Measurements from ENCODE around the gene WEE2. TPM values are rescaled to one million over a fixed set of nuclear protein-coding genes. Genes with fewer than 3 reads are reported as not detected.

The WEE2 gene
- total RNA-seq, 1 experiment from 2014 or later = 0.04 TPM

DNA sequence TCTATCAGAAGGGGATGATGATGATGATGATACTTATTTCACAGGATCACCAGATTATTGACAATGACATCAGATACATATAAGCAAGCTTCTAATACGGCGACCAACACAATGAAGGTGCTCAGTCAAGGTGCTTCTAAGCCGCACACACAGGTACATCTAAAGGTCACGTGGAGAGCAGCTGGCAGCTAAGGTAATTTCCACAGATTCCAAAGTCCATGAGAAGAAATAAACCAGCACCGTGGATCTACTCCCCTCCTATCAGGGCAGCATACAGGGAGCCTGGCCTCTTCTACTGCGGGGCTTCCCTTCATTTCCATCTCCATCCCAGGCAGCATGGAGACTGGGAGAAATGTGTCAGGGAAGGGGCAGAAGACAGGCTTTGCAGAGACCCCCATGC lies 43.7 kb upstream of the WEE2 start:
- Mint-ChIP-seq H3K4me3 (no peak overlapping the region), H3K9me3 (no peaks in the 10 kb centered on the region), H3K4me1 (no peaks in the 10 kb centered on the region), H3K27me3 (ENCODE audit: low read depth) (no peaks in the 10 kb centered on the region), H3K36me3 (peaks cover 35% of the 10 kb centered on the region), H3K27ac (no peak overlapping the region; the same call in 1 of the 2 replicates)
- TF ChIP-seq JAZF1 (CRISPR knock-in tag; IDR thresholded peaks at IDR 0.05) (no peak), HMGA2 (CRISPR knock-in tag; IDR thresholded peaks at IDR 0.05) (no peak), ZNF138 (CRISPR knock-in tag; conservative IDR thresholded peaks at IDR 0.05) (no peak), ZNF232 (CRISPR knock-in tag; IDR thresholded peaks at IDR 0.05) (no peak), NFYB (CRISPR knock-in tag; conservative IDR thresholded peaks at IDR 0.05; ENCODE audit: low read depth) (no peak), GABPB1 (CRISPR knock-in tag; IDR thresholded peaks at IDR 0.05) (no peak), SMAD4 (CRISPR knock-in tag; IDR thresholded peaks at IDR 0.05) (no peak), SOX15 (CRISPR knock-in tag; IDR thresholded peaks at IDR 0.05) (no peak)
- TF ChIP-seq, protein P1, sequence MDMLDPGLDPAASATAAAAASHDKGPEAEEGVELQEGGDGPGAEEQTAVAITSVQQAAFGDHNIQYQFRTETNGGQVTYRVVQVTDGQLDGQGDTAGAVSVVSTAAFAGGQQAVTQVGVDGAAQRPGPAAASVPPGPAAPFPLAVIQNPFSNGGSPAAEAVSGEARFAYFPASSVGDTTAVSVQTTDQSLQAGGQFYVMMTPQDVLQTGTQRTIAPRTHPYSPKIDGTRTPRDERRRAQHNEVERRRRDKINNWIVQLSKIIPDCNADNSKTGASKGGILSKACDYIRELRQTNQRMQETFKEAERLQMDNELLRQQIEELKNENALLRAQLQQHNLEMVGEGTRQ (CRISPR knock-in tag; IDR thresholded peaks at IDR 0.05) = no peak
- TF ChIP-seq, protein P2, sequence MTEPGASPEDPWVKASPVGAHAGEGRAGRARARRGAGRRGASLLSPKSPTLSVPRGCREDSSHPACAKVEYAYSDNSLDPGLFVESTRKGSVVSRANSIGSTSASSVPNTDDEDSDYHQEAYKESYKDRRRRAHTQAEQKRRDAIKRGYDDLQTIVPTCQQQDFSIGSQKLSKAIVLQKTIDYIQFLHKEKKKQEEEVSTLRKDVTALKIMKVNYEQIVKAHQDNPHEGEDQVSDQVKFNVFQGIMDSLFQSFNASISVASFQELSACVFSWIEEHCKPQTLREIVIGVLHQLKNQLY (CRISPR knock-in tag; IDR thresholded peaks at IDR 0.05) = no peak
- TF ChIP-seq, protein P3, sequence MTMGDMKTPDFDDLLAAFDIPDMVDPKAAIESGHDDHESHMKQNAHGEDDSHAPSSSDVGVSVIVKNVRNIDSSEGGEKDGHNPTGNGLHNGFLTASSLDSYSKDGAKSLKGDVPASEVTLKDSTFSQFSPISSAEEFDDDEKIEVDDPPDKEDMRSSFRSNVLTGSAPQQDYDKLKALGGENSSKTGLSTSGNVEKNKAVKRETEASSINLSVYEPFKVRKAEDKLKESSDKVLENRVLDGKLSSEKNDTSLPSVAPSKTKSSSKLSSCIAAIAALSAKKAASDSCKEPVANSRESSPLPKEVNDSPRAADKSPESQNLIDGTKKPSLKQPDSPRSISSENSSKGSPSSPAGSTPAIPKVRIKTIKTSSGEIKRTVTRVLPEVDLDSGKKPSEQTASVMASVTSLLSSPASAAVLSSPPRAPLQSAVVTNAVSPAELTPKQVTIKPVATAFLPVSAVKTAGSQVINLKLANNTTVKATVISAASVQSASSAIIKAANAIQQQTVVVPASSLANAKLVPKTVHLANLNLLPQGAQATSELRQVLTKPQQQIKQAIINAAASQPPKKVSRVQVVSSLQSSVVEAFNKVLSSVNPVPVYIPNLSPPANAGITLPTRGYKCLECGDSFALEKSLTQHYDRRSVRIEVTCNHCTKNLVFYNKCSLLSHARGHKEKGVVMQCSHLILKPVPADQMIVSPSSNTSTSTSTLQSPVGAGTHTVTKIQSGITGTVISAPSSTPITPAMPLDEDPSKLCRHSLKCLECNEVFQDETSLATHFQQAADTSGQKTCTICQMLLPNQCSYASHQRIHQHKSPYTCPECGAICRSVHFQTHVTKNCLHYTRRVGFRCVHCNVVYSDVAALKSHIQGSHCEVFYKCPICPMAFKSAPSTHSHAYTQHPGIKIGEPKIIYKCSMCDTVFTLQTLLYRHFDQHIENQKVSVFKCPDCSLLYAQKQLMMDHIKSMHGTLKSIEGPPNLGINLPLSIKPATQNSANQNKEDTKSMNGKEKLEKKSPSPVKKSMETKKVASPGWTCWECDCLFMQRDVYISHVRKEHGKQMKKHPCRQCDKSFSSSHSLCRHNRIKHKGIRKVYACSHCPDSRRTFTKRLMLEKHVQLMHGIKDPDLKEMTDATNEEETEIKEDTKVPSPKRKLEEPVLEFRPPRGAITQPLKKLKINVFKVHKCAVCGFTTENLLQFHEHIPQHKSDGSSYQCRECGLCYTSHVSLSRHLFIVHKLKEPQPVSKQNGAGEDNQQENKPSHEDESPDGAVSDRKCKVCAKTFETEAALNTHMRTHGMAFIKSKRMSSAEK (CRISPR knock-in tag; IDR thresholded peaks at IDR 0.05; ENCODE audit: borderline replicate concordance) = no peak
- TF ChIP-seq, protein P4, sequence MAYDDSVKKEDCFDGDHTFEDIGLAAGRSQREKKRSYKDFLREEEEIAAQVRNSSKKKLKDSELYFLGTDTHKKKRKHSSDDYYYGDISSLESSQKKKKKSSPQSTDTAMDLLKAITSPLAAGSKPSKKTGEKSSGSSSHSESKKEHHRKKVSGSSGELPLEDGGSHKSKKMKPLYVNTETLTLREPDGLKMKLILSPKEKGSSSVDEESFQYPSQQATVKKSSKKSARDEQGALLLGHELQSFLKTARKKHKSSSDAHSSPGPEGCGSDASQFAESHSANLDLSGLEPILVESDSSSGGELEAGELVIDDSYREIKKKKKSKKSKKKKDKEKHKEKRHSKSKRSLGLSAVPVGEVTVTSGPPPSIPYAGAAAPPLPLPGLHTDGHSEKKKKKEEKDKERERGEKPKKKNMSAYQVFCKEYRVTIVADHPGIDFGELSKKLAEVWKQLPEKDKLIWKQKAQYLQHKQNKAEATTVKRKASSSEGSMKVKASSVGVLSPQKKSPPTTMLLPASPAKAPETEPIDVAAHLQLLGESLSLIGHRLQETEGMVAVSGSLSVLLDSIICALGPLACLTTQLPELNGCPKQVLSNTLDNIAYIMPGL (CRISPR knock-in tag; IDR thresholded peaks at IDR 0.05) = no peak
- ChIA-PET POLR2A (no interaction called here), CTCF (interaction anchor here (1.4 kb wide), 1 partner anchor 10 kb away, joined by 3 read pairs; no protein-coding TSS in a partner anchor)
- DNase-seq (ENCODE audit: low spot score) (no peak), ATAC-seq (no peak)

DNA sequence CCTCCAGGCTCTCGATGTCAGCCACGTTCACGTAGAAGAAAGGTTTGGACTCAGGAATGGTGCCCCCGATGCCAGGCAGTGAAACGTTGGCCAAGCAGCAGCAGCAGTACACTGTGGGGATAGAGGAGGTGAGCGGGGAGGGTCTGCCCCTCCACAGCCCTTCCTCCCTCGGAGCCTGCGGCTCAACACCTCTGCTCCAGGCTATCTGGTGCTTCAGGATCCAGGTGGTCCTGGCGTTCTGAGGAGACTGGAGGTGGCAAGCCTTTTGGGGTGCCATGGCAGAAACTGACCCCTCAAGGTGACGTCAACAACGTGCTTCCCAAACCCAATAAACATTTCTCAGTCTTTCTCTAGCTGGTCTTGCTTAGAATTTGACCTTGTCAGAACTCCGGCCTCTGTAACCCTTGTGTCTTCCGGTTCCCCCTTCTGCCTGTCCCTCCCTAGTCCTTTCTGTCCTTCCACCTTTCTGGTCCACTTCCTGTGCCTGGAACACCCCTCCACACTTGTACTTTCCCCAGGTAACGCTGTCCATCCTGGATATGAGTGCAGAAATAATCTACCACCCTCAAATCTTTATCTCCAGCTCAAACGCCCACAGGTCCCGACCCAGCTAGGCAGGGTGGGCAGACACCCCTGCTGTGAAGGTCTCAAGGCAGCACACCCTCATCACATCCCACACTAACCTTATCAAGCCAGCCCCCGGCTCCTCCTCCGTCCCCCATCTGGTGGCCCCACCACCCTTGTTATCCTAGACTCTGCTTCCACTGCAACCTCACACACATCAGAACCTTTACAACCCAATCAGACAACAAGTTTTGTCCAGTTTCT lies 42.7 kb upstream of the WEE2 start:
- ChIA-PET POLR2A (no interaction called here), CTCF (no interaction called here)
- peaks cover 38% of the 10 kb centered on the region for H3K36me3 Mint-ChIP-seq
- H3K27me3 Mint-ChIP-seq (ENCODE audit: low read depth) = no peaks in the 10 kb centered on the region
- no peaks in the 10 kb centered on the region for H3K4me1 Mint-ChIP-seq
- no peaks in the 10 kb centered on the region for H3K9me3 Mint-ChIP-seq
- DNase-seq (ENCODE audit: low spot score) = no peak
- ATAC-seq = no peak
- peak overlapping the region; percentile 27; the same call in 1 of the 2 replicates for H3K27ac Mint-ChIP-seq
- no peak overlapping the region for H3K4me3 Mint-ChIP-seq
- TF ChIP-seq, protein P3 (CRISPR knock-in tag; IDR thresholded peaks at IDR 0.05; ENCODE audit: borderline replicate concordance) = no peak
- TF ChIP-seq, protein P5, sequence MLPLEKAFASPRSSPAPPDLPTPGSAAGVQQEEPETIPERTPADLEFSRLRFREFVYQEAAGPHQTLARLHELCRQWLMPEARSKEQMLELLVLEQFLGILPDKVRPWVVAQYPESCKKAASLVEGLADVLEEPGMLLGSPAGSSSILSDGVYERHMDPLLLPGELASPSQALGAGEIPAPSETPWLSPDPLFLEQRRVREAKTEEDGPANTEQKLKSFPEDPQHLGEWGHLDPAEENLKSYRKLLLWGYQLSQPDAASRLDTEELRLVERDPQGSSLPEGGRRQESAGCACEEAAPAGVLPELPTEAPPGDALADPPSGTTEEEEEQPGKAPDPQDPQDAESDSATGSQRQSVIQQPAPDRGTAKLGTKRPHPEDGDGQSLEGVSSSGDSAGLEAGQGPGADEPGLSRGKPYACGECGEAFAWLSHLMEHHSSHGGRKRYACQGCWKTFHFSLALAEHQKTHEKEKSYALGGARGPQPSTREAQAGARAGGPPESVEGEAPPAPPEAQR (CRISPR knock-in tag; IDR thresholded peaks at IDR 0.05) = no peak
- TF ChIP-seq SMAD4 (CRISPR knock-in tag; IDR thresholded peaks at IDR 0.05) = no peak
- no peak for TF ChIP-seq ETV6 (CRISPR knock-in tag; IDR thresholded peaks at IDR 0.05)
- TF ChIP-seq, protein P6, sequence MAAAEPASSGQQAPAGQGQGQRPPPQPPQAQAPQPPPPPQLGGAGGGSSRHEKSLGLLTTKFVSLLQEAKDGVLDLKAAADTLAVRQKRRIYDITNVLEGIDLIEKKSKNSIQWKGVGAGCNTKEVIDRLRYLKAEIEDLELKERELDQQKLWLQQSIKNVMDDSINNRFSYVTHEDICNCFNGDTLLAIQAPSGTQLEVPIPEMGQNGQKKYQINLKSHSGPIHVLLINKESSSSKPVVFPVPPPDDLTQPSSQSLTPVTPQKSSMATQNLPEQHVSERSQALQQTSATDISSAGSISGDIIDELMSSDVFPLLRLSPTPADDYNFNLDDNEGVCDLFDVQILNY (CRISPR knock-in tag; IDR thresholded peaks at IDR 0.05) = no peak
- no peak for TF ChIP-seq CREB1 (CRISPR knock-in tag; IDR thresholded peaks at IDR 0.05)
- TF ChIP-seq, protein P7, sequence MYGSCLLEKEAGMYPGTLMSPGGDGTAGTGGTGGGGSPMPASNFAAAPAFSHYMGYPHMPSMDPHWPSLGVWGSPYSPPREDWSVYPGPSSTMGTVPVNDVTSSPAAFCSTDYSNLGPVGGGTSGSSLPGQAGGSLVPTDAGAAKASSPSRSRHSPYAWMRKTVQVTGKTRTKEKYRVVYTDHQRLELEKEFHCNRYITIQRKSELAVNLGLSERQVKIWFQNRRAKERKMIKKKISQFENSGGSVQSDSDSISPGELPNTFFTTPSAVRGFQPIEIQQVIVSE (CRISPR knock-in tag; IDR thresholded peaks at IDR 0.05; ENCODE audit: borderline replicate concordance) = no peak
